Ovary (tissue), 9 donors: ENCODE data around the gene COX7B. TPM values are rescaled to one million over a fixed set of nuclear protein-coding genes. Genes with fewer than 3 reads are reported as not detected.
"Not testable (repeated sequence)": the region's sequence is repeated elsewhere in the genome, so short reads cannot be mapped to it uniquely, and the experiment has no call there.

Source experiments
- DNase-seq, 5 donors: peaks; one replicate each; pipeline ENCODE4 v3.0.0-alpha.2; 2019 to 2020
- H3K27ac ChIP-seq, 2 donors: fragments of 200-600 bp; one replicate each; pipeline versions ENCODE4 v1.5.1 to v1.8.0; 2019 to 2022
- H3K27me3 ChIP-seq: fragments of 200-600 bp; one replicate; pipeline ENCODE4 v1.8.0; 2022
- H3K36me3 ChIP-seq: fragments of 200-600 bp; sonication (generic); one replicate; pipeline ENCODE4 v1.5.1; 2019
- H3K4me1 ChIP-seq: one replicate; pipeline ENCODE4 v1.8.1; 2013; ENCODE audit warnings: mild to moderate bottlenecking, moderate library complexity; ENCODE audit not compliant: insufficient read depth
- H3K4me3 ChIP-seq: fragments of 200-600 bp; sonication (generic); one replicate; pipeline ENCODE4 v1.5.1; 2017
- H3K9me3 ChIP-seq, 2 donors: fragments of 200-600 bp in 1 of 2; sonication (generic) in 1 of 2; one replicate each; pipeline versions ENCODE4 v1.5.1 to v1.8.1; 2013 to 2019; ENCODE audit warnings: mild to moderate bottlenecking in 1 of 2, moderate library complexity in 1 of 2
- CTCF ChIP-seq, 3 donors: fragments of 450-650 bp in 2 of 3; fragments of 200-600 bp in 1 of 3; IDR thresholded peaks; one replicate each; pipeline versions ENCODE4 v1.5.1 to v1.8.0; 2016 to 2022; ENCODE audit warnings: antibody characterized with exemption in 3 of 3, mild to moderate bottlenecking in 1 of 3
- EP300 ChIP-seq: sonication (generic); formaldehyde crosslinking; IDR thresholded peaks from one replicate; pipeline ENCODE4 v1.6.1; 2017; ENCODE audit warnings: antibody characterized with exemption
- POLR2A ChIP-seq: fragments of 450-650 bp; IDR thresholded peaks from one replicate; pipeline ENCODE4 v1.6.1; 2017; ENCODE audit warnings: antibody characterized with exemption, mild to moderate bottlenecking, moderate library complexity
- WGBS, 3 donors: extraction: QIAGEN DNeasy Blood & Tissue Kit in 1 of 3; methylation state at CpG; one replicate each; pipeline versions ENCODE4 v1.1.5 to v1.1.7; 2013 to 2017; 5-methylcytosine and 5-hydroxymethylcytosine counted together
- intact Hi-C, 4 donors: fragments of 100-400 bp; cut with DNase I; formaldehyde crosslinking; loops; one replicate each; pipeline versions ENCODE4 v1.11.0 to v1.15.1; 2022 to 2023
- polyA plus RNA-seq, 2 donors: library from polyadenylated mRNA; stranded (reverse); fragments of 200-250 nt in 1 of 2; fragments of 350-450 nt in 1 of 2; fragmentation: Illumina TruSeq in 1 of 2; extraction: RNeasy Lipid Tissue Mini Kit (QIAGEN cat#74804) in 1 of 2; gene quantifications; one replicate each; pipeline ENCODE4 v1.2.3, GENCODE V29; 2013 to 2014
- total RNA-seq, 7 donors: library from RNA; depleted of rRNA in 2 of 7; stranded (reverse); fragments of >200 nt in 2 of 7; fragmentation: NEBNext Ultra II Directional in 3 of 7; extraction: Animal tissue kit (Norgen Biotek cat#: 25700) in 3 of 7; gene quantifications; one replicate each; pipeline versions ENCODE4 v1.1.0 to v1.2.4, GENCODE V29; 2016 to 2023
- donor health status: DM: no; HTN: no; CAD: no; lungs with moderate emphysema.
- donor health status: DM: no; HTN: no; CAD: no.
- donor health status: Bipolar disorder and iron deficiency.
- donor health status: DM: yes; HTN: yes; CAD: no.
- donor health status: DM: no; HTN: no; CAD: no.
- donor health status: DM: yes; HTN: yes; CAD: no.

Gene COX7B
- total and polyA plus RNA-seq, 9 donors, result 99.4 to 301 (median 138) TPM

GRCh38 chrX:77937291-77937690 lies 38.0 kb downstream of the COX7B start:
- H3K9me3 ChIP-seq, result no peaks in the 10 kb centered on the region
- intact Hi-C loops, result no loop called here
- H3K27ac ChIP-seq, result no peak overlapping the region
- H3K4me1 ChIP-seq, result no peaks in the 10 kb centered on the region
- 37 to 42% (median 37%) methylated on average over 3 of the region's 3 CpGs for WGBS, 3 donors
- no peaks in the 10 kb centered on the region for H3K36me3 ChIP-seq
- H3K27me3 ChIP-seq, result no peaks in the 10 kb centered on the region
- no peak for DNase-seq
- H3K4me3 ChIP-seq, result no peak overlapping the region
- no peak for TF ChIP-seq CTCF (IDR thresholded peaks at IDR 0.05)
- no peak for TF ChIP-seq POLR2A
- no peak for TF ChIP-seq EP300

GRCh38 chrX:77938083-77938680 lies 38.9 kb downstream of the COX7B start:
- no peaks in the 10 kb centered on the region for H3K36me3 ChIP-seq
- TF ChIP-seq CTCF (IDR thresholded peaks at IDR 0.05) (no peak), EP300 (no peak), POLR2A (no peak)
- H3K9me3 ChIP-seq, result no peaks in the 10 kb centered on the region
- 80 to 83% (median 81%) methylated on average over 4 of the region's 4 CpGs for WGBS, 3 donors
- no peaks in the 10 kb centered on the region for H3K4me1 ChIP-seq
- no peak overlapping the region for H3K4me3 ChIP-seq
- no peak overlapping the region for H3K27ac ChIP-seq
- no peaks in the 10 kb centered on the region for H3K27me3 ChIP-seq
- intact Hi-C loops, result no loop called here
- no peak for DNase-seq

- H3K27me3 ChIP-seq, intact Hi-C loops, H3K9me3 ChIP-seq, H3K4me3 ChIP-seq, DNase-seq, H3K27ac ChIP-seq, H3K4me1 ChIP-seq, H3K36me3 ChIP-seq: not testable (repeated sequence)
- 90 to 96% (median 94%) methylated on average over 6 of the region's 6 CpGs for WGBS, 3 donors
These were observed 45.8 kb downstream of the COX7B start for GRCh38 chrX:77945031-77945430.

- intact Hi-C loops, result no loop called here
- Histone ChIP-seq H3K4me3 (no peak overlapping the region), H3K27ac (no peak overlapping the region), H3K4me1 (no peaks in the 10 kb centered on the region), H3K9me3 (no peaks in the 10 kb centered on the region), H3K36me3 (no peaks in the 10 kb centered on the region), H3K27me3 (no peaks in the 10 kb centered on the region)
- TF ChIP-seq EP300 (no peak), CTCF (IDR thresholded peaks at IDR 0.05) (no peak), POLR2A (no peak)
- 79 to 88% (median 82%) methylated on average over 7 of the region's 7 CpGs for WGBS, 3 donors
- DNase-seq, result no peak
These were observed 46.8 kb downstream of the COX7B start for GRCh38 chrX:77945910-77946545.

- Histone ChIP-seq H3K27ac (no peak overlapping the region), H3K36me3 (no peaks in the 10 kb centered on the region), H3K4me3 (no peak overlapping the region), H3K4me1 (no peaks in the 10 kb centered on the region), H3K27me3 (no peaks in the 10 kb centered on the region), H3K9me3 (no peaks in the 10 kb centered on the region)
- no peak for DNase-seq
- intact Hi-C loops, result no loop called here
- 77 to 83% (median 77%) methylated on average over 2 of the region's 2 CpGs for WGBS, 3 donors
- no peak for TF ChIP-seq CTCF (IDR thresholded peaks at IDR 0.05)
- TF ChIP-seq POLR2A, result no peak
- TF ChIP-seq EP300, result no peak
These were observed 47.3 kb downstream of the COX7B start for GRCh38 chrX:77946571-77946970.
